Activated CD4-positive, alpha-beta T cell treated with anti-CD3 and anti-CD28 coated beads, Interleukin-10, Interleukin-2, amounts not matched to agents 100 ng/mL and 50 ng/mL, durations not matched to agents 16 hours and 8 hours (primary cell): ENCODE data around the gene ZNF440.
A peak's percentile ranks its signal among the peaks of the same experiment; 100 is the strongest.
"Not testable (repeated sequence)": the region's sequence is repeated elsewhere in the genome, so short reads cannot be mapped to it uniquely, and the experiment has no call there.

Experiments used
- DNase-seq: peaks from one replicate; pipeline ENCODE4 v3.0.0-alpha.2; 2020

ZNF440 gene

DNA sequence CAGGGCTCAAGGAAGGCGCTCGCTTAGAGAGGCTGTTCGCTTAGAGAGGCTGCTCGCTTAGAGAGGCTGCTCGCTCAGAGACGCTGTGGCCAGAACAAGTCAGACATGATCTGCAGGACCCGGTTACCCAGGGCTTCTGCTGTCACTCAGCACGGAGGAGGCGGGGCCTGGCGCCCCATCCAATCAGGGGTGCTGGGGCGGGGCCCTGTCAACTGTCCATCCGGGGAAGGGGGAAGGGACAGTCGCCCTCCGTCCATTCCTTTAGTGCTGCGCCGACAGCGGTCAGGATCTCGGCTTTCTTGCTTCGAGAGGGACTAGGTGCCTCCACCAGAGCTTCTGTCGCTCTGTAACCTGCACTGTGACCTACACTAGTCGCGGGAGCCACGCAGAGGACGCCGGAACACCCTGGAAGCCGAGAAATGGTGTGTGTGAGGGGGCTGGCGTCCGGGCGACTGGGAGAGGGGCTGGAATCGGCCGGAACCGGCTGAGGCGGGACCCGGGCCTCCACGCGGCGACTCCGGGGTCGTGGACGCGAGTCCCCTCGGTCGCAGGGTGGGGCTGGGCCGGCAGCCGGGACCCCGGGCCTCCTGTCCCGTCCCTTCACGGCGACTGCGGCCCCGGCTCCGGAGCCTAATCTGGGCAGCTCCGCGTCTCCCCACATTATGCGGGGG, at the start of gene ZNF440:
TSS of gene ZNF440 (plus strand) at position 245 of the 671 bp plus-strand sequence. CDS start at position 420, 175 bp downstream.
- DNase-seq, result peak; percentile 93

- DNase-seq, result peak; percentile 92
Observed at GRCh38 chr19:11766597-11767591, 47.2 kb upstream of the ZNF440 start, which contains the start of gene ZNF441. ZNF441 (plus strand) TSS chr19:11767000; CDS start chr19:11767194, 194 bp downstream.

DNA sequence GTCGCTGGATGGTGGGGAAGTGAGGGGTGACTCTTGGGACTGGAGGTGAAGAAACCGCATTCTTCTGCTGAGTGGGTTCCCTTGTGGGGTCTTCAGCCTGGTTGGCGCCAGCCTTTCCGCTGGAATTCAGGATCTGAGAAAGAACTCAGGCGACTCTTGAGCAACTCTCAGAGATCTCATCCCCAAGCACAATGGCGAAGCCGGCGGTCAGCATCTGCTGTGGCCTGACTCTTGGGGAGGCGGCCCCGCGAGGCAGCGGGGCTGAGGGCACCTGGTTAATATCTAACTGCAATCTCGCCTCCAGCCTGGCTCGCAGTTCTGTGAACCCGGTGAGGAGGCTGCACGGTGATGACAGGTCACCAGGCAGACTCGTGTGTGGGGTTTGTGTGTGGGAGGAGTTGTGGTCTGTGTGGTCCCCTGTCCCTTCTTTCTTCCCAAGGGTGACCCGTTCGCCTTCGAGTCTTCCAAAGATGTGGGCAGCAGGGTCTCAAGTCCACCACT, 46.4 kb upstream of the ZNF440 start:
- peak; percentile 21 for DNase-seq

DNA sequence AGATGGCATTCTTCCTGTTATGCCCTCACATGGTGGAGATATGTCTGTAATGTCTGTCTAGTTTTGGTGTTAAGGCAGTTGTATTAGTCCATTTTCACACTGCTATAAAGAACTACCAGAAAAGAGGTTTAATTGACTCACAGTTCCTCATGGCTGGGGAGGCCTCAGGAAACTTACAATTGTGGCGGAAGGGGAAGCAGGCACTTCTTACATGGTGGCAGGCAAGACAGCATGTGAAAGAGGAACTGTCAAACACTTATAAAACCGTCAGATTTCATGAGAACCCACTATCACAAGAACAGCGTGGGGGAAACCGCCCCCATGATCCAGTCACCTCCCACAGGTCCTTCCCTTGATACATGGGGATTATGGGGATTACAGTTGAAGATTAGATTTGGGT, 44.1 kb upstream of the ZNF440 start:
- DNase-seq, result no peak

DNA sequence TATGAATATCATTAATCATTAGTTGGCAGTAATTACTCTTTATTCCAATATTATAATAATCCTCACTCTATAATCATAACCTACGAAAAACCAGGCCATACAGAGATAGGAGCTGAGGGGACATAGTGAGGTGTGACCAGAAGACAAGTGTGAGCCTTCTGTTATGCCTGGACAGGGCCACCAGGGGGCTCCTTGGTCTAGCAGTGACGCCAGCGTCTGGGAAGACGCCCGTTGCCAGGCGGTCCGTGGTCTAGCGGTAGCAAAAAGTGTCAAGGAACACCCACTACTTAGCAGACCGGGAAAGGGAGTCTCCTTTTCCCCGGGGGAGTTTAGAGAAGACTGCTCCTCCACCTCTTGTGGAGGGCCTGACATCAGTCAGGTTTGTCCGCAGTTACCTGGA, 42.6 kb upstream of the ZNF440 start:
- DNase-seq, result not testable (repeated sequence)

DNA sequence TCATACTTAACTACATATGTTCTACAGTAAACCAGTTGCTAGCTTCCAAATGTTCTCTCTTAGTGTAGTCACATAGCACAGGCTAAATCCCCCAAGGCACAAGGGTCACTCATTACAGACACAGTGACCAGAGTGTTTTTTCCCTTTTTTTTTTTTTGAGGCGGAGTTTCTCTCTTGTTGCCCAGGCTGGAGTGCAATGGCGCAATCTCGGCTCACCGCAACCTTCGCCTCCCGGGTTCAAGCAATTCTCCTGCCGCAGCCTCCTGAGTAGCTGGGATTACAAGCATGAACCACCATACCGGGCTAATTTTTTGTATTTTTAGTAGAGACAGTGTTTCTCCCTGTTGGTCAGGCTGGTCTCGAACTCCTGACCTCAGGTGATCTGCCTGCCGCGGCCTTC, 37.4 kb upstream of the ZNF440 start:
- not testable (repeated sequence) for DNase-seq

GRCh38 chr19:11780431-11781020, 33.5 kb upstream of the ZNF440 start:
- no peak for DNase-seq

GRCh38 chr19:11781295-11782057, 32.6 kb upstream of the ZNF440 start:
- no peak for DNase-seq

DNA sequence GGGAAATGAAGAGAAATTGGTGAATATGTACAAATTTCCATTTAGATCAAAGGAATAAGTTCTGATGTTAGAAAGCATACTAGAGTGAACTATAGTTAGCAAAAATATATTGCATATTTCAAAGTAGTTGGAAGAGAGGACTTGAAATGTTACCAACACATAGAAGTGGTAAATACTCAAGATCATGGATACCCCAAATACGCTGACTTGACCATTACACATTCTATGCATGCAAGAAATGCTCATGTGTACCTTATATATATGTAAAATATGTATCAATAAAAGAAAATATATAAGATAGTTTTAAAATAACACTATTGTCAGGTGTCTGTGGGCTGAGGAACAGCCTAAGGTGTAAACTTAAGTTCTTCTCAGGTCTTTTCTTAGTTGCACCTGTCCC, 30.3 kb upstream of the ZNF440 start:
- DNase-seq, result no peak

DNA sequence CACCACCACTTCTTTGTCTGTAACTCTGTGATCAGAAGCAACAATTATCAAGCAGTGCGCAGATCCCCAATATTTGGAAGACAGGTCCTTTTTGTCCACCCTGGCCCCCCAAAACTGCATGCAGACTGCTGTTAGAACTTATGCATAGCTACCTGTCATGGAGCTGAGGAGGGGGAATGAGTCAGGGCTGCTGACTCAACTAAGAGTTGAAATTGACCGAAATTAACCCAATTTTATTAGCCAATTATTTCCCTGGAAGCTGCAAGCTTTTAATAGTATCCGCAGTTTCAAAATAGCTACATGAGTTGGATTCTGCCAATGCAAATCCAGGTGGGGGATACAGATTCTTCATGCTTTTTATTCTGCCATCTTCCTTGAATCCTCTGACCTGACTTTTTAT, 29.7 kb upstream of the ZNF440 start:
- DNase-seq, result no peak

DNA sequence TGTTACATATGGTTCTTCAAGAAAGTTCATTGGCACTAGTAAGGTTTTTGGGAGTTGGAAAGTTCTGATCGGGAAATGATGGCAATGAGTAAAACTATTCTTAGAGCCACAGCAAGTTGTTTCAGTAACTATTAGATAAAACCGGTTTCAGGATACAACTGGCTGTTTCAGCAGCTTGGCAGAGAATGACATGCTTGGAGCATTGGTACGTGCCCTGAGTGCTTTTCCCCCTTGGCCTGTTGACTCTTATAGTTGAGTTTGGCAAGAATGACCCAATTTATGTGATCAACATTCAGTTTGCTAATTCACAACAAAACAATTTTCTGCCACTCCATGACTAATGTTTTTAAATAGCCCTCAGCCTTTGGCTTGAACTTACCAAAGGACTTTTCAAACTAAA, 26.5 kb upstream of the ZNF440 start:
- DNase-seq, result no peak

- no peak for DNase-seq
Observed at GRCh38 chr19:11792942-11793341, 21.1 kb upstream of the ZNF440 start.

DNA sequence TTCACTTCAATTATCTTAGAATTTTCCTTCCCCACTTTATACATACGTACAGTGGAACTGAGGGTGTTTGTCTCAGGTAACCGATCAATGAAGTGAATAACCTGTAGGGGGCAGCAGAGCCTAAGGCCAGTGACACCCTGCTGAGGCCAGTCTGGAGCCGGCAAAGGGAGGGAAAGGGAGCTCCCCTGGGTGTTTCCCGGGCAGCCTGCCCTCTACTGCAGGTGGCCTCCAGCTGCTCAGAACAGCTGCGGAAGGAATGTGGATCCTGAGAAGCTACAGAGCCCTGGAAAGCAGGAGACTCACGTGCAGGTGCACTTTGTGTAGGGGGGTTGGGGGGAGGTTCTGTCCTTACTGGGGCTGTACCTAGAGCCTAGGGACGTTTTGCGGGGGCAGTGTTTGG, 16.6 kb upstream of the ZNF440 start:
- DNase-seq, result peak; percentile 83

DNA sequence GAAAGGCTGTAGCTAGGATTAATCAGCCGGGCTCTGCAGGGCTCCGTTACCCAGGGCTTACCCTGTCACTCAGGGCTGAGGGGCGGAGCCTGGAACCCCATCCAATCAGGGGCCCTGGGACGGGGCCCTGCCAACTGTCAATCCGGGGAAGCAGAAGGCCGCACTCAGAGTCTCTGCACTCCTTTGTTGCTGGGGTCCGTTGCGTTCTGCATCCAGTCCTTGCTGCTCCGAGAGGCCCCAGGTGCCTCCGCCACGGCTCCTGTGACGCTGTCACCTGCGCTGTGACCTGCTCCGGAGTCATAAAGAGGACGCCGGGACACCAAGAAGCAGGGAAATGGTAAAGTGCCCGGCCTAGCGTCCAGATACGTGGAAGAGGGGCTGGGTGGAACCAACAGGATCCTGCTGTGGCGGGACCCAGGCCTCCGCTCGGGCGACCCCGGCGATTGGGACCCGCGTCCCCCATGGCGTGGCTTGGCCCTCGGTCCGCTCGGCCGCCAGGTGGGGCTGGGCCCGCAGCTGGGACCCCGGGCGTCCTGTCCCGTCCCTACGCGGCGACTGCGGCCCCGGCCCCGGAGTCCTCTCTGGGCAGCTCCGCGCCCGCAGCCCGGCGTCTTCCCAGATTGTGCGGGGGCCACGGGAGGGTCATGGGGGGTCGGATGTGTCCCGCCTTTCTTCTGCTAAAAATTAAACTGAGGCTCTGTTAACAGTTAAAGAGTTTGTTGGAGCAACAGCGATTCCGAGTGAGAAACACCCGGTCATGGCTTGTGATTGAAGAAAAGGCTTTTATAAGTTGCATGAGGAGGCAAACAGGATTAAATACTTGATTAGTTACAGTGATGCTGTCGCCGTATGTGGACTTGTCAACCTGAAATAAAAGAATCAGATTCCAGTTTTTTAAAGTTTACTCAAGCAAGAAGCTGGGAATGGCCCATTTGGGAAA, 15.4 kb upstream of the ZNF440 start, which contains the start of gene ZNF491:
TSS of gene ZNF491 (plus strand) at position 133 of the 940 bp plus-strand sequence. CDS start 7,431 bp downstream, outside the sequence.
- DNase-seq, result peak; percentile 80

DNA sequence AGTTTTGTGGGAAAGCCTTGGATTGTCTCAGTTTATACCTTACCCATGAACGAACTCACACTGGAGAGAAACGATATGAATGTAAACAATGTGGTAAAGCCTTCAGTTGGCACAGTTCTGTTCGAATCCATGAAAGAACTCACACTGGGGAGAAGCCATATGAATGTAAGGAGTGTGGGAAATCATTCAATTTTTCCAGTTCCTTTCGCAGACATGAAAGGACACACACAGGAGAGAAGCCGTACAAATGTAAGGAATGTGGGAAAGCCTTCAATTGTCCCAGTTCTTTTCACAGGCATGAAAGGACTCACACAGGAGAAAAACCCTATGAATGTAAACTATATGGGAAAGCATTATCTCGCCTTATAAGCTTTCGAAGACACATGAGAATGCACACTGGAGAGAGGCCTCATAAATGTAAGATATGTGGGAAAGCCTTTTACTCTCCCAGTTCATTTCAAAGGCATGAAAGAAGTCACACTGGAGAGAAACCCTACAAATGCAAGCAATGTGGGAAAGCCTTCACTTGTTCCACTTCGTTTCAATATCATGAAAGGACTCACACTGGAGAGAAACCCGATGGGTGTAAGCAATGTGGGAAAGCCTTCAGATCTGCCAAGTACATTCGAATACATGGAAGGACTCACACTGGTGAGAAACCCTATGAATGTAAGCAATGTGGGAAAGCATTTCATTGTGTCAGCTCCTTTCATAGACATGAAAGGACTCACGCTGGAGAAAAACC, 7.5 kb upstream of the ZNF440 start:
- no peak for DNase-seq

- DNase-seq, result no peak
Observed at GRCh38 chr19:11807099-11807380, 7.0 kb upstream of the ZNF440 start.

DNA sequence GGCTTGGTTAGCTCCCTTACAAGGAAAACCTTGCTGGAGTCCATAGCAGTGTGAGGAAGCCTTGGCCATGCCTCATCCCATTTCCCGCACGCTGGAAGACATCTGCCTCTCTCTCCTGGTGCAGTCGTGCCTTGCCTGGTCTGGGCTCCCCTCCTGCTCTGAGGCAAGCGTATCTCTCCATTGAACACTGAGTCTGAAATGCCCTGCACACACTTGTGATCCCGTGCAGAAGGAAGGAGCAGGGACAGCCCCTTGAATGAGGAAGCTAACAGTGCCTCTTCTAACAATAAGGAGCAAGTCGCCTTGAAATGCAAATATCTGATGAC, 407 bp upstream of the ZNF440 start:
- no peak for DNase-seq

- DNase-seq, result no peak
Observed at GRCh38 chr19:11814700-11815035, 595 bp downstream of the ZNF440 start.

DNA sequence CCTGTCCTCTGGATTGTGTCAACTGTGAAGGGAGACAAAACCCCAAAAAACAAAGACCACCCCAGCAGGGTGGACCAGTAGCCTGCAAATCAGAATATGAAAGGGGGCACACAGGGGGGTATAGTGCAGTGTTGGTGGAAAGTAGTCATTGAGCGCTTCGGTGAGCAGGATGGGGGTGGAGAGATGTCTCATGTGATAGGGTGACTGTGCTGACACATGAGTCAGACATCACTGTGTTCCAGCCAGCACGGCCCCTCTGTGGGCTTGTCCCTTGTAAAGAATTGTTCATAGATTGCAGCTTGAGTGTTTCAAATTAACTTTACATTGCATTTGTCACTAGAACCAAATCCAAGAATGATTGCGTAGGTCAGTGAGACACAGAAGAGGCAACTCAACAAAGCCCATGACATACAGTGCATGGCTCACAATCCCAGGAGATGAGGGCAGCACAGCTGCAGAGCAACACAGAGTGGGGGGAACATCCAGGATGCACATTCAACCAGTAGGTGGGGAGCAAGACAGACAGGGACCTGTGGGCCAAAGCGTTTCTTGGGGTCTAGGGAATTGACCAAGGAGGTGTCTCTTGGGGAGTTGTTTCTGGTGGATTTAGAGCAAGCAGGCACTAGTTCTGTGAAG, 7.5 kb downstream of the ZNF440 start:
- no peak for DNase-seq
